AG09309 (cell line): ENCODE measurements around the gene SNX25.
"Not testable (repeated sequence)": the region's sequence is repeated elsewhere in the genome, so short reads cannot be mapped to it uniquely, and the experiment has no call there.

ENCODE experiments used
- DNase-seq: peaks from one replicate; pipeline ENCODE4 v3.0.0-alpha.2; 2010; ENCODE audit warnings: low read depth
- H3K4me3 ChIP-seq: 2 replicates; pipeline ENCODE4 v1.5.1; 2011; ENCODE audit warnings: mild to moderate bottlenecking, low read depth, low read length, moderate library complexity; ENCODE audit not compliant: control insufficient read depth
- CTCF ChIP-seq: IDR thresholded peaks from 2 replicates; pipeline ENCODE4 v1.5.1; 2011; ENCODE audit warnings: mild to moderate bottlenecking, low read depth, low read length, inconsistent platforms; ENCODE audit not compliant: insufficient read depth, control insufficient read depth; ENCODE audit errors: missing control alignments

The SNX25 gene

GRCh38 chr4:185205697-185206342, 3.6 kb upstream of the SNX25 start:
- no peak for DNase-seq
- no peak overlapping the region for H3K4me3 ChIP-seq
- no peak for TF ChIP-seq CTCF

GRCh38 chr4:185207466-185207865, 1.9 kb upstream of the SNX25 start:
- DNase-seq = no peak

GRCh38 chr4:185209852-185210101, 379 bp downstream of the SNX25 start:
- DNase-seq = not testable (repeated sequence)
- H3K4me3 ChIP-seq = peak overlapping the region; percentile 98

More at GRCh38 chr4:185207466-185207865, 1.9 kb upstream of the SNX25 start:
- no peak for TF ChIP-seq CTCF
- H3K4me3 ChIP-seq = no peak overlapping the region

GRCh38 chr4:185210102-185210981, 944 bp downstream of the SNX25 start:
- peak overlapping the region; percentile 98 for H3K4me3 ChIP-seq
- TF ChIP-seq CTCF = no peak
- DNase-seq = no peak

GRCh38 chr4:185211035-185211434, 1.6 kb downstream of the SNX25 start:
- H3K4me3 ChIP-seq = peak overlapping the region; percentile 98
- DNase-seq = no peak
- no peak for TF ChIP-seq CTCF

- TF ChIP-seq CTCF = no peak
- H3K4me3 ChIP-seq = peak overlapping the region; percentile 98
- no peak for DNase-seq
Measured at GRCh38 chr4:185211641-185212040, 2.2 kb downstream of the SNX25 start.

- H3K4me3 ChIP-seq = no peak overlapping the region
Measured at GRCh38 chr4:185212581-185212980, 3.2 kb downstream of the SNX25 start.

More at GRCh38 chr4:185212581-185212980, 3.2 kb downstream of the SNX25 start:
- no peak for DNase-seq
- no peak for TF ChIP-seq CTCF
